GM23248 (cell line): Measurements from ENCODE around the gene ING1.

ENCODE experiments used
- EZH2 ChIP-seq: fragments of 200-600 bp; sonication (generic); IDR thresholded peaks from 2 replicates; pipeline ENCODE4 v1.6.1; 2018; ENCODE audit warnings: antibody characterized with exemption, mild to moderate bottlenecking; ENCODE audit not compliant: insufficient read depth, poor library complexity, severe bottlenecking
- EZH2phosphoT487 ChIP-seq: fragments of 200-600 bp; sonication (generic); IDR thresholded peaks from 2 replicates; pipeline ENCODE4 v1.6.1; 2018; ENCODE audit warnings: antibody characterized with exemption, moderate library complexity, mild to moderate bottlenecking, low read depth; ENCODE audit not compliant: insufficient read depth

DNA sequence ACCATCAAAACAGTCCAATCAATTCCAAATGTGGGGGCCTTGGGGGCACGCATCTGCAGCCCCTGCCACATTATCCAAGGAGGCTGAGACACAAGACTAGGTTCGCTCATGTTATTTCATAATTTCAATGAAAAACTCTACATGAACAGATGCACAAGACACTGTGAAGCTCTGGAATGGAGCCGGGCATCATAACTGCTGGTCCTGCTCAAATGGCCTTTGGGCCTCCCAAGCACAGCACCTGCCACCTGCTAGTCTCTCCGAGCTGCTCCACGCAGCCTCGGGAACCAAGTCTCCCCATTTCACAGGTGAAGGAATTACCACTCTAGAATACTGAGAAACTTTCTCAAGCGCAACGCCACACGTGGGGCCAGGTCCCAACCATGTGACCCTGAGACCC is 24.5 kb upstream of the ING1 start:
- TF ChIP-seq EZH2 (no peak), EZH2phosphoT487 (no peak)
